Activated T-cell treated with anti-CD3 and anti-CD28 coated beads for 4 hours (primary cell): ENCODE data around the gene ZNF718.
"Not testable (repeated sequence)": the region's sequence is repeated elsewhere in the genome, so short reads cannot be mapped to it uniquely, and the experiment has no call there.

ENCODE experiments used
- DNase-seq: peaks from one replicate; pipeline ENCODE4 v3.0.0-alpha.2; 2020

The ZNF718 gene

DNA sequence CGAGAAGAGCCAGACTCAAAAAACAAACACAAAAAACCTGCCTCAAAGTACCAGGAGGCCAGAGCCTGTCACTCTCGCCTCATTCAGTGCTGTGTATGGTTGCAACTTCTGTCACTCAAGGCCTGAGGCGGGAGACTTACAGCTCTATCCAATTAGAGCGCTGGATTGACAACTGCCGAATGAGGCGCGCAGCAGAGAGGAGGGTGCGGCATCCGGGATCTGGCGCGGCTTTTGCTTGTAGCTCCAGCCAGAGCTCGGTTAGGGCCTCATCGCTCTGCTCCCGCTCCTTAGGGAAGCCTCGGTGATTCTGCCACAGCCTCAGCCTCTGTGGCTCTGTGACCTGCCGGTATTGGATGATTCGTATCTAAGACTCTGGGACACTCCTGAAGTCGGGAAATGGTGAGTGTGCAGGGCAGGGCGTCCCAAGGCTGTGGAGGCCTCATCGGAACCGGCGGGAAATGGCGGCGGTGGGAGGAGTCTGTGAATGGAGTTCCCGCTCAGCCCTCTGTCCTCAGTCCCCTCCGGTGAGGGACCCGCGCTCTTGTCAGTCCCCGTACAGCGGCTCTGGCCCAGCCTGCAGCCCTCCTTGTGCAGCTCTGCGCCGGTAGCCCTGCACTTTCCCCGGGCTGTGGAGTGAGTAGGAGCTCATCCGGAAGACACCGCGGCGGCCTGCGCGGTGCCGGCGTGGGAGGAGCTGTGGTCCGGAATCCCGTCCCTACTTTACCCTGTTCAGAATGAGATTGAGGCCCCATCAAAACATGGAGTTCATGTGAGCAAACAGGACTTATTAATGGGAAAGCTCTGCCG is at the start of gene ZNF718:
Gene ZNF718 (plus strand): TSS at position 227 of the 807 bp plus-strand sequence. CDS start 170 bp downstream, at position 397.
- DNase-seq: peak; percentile 90

DNA sequence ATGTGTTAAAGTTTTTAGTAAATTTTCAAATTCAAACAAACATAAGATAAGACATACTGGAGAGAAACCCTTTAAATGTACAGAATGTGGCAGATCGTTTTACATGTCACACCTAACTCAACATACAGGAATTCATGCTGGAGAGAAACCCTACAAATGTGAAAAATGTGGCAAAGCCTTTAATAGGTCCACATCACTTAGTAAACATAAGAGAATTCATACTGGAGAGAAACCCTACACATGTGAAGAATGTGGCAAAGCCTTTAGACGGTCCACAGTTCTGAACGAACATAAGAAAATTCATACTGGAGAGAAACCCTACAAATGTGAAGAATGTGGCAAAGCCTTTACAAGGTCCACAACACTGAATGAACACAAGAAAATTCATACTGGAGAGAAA is 38.4 kb upstream of the ZNF718 start:
- no peak for DNase-seq

DNA sequence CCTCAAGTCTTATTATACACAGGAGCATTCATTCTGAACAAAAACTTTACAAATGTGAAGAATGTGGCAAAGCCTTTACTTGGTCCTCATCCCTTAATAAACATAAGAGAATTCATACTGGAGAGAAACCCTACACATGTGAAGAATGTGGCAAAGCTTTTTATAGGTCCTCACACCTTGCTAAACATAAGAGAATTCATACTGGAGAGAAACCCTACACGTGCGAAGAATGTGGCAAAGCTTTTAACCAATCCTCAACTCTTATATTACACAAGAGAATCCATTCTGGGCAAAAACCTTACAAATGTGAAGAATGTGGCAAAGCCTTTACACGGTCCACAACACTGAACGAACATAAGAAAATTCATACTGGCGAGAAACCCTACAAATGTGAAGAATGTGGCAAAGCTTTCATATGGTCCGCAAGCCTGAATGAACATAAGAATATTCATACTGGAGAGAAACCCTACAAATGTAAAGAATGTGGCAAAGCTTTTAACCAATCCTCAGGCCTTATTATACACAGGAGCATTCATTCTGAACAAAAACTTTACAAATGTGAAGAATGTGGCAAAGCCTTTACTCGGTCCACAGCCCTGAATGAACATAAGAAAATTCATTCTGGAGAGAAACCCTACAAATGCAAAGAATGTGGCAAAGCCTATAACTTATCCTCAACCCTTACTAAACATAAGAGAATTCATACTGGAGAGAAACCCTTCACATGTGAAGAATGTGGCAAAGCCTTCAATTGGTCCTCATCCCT is 37.6 kb upstream of the ZNF718 start:
- not testable (repeated sequence) for DNase-seq

DNA sequence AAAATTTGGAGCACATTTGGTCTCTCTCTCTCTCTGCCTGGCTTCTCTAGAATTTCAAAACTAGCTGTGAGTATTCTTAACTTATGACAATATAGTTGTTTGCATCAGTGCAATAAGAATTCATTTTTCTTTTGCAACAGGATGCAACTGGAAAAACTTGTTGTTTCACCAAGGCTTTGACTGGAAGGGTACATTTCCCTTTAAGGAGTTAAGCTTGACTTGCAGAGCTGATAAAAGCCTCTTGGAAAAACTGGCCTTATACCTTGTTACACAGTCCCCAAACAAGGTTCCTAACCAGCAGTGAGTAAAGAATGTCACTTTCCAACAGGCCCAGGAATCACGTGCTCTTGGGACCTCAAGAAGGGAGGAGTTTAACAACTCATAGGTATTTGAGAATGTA is 25.9 kb upstream of the ZNF718 start:
- DNase-seq: no peak

DNA sequence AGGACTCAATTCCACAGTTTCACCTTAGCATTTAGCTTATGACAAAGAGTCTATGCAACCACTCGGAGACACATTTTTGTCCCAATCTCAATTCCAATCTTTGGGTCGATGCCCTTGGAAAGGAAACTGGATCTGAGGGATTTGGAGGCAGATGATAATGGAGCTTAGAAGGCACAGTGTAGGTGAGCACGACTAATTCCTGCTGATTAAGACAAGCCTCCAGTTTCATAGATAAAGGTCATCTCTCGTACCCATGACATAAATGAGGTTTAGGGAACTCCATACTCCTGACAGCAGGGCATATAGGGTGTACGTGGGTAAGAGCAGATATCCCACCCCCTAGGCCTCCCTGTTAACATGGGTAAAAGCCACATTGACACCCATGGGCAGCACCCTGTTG is 24.4 kb upstream of the ZNF718 start:
- no peak for DNase-seq

DNA sequence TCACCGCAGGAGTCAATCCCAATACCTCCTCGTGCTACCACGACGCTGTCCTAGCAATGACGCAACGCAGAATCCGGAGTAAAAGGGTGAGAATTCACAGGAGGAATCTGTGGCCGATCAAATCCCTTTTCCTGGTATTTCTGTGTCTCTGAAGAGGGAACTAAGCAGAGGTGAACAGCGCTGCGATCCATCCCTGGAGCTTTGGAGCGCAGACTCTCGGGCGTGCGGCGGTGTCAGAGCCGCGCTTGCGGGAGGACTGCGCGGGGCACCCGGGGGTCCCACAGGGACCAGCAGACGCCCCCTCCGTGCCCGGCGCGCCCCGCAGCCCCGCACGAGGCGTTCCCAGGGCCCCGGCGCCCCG is 17.2 kb upstream of the ZNF718 start:
- DNase-seq: no peak

DNA sequence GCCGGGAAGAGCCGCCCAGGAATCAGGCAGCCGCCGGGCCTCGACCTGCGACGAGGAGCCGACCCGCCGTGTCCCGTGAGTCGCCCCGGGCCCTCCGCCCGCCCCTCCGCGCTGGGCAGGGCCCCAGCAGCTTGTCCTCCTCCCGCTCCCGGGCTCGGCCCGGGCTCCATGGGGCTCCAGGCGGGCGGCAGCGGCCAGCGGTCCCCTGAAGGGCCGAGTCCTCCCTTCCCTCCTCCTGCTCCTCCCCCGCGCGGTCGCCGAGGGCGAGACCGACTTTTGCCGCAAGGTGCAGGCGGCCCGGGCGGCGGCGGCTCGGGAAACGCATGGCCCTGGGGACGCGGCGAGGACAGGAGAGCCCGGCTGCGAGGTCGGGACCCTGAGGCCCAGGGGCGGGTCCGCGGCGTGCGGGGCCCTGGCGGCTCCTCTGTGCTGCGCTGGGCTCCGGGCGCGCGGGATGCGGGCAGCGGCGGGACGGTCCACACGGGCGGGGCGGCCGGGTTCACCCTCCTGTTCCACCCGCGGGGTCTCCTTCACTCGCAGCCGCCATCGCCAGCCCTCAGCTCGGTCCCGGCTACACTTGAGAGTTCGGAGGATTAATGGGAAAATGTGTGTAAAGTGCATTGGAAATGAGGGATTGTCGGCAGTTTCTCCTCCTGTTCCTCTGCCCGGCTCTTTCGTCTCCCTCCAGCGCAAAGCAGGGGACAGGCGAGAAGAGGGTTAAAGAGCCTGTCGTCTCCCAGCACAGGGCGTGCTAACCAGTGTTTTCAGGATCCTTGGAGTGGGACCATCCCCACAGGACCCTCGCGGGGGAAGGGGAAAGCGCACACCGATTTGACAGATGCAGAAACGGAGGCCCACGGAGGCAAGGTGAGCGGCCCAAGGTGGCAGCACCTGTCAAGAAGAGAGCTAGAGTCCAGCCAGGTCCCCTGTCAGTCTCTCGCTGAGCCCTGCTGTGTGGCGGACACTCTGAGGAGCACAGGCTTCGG is 16.6 kb upstream of the ZNF718 start:
- no peak for DNase-seq

DNA sequence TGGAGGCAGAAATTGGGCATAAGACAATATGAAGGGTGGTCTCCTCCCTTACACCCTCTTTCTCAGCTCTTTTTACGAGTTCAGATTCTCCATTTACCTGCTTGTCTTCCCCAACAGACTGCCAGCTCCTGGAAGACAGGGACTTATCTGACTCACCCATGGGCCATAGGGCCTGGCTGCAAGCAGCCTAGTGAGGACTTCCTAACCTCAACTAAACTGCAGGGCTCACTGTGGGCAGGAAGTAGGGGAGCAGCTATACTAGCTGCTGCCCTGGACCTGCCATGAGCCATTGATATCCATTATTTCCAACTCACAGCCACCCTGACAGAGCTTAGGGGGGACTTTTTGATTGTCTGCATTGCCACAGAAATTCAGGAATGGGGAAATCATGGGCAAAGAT is 11.5 kb upstream of the ZNF718 start:
- DNase-seq: no peak

DNA sequence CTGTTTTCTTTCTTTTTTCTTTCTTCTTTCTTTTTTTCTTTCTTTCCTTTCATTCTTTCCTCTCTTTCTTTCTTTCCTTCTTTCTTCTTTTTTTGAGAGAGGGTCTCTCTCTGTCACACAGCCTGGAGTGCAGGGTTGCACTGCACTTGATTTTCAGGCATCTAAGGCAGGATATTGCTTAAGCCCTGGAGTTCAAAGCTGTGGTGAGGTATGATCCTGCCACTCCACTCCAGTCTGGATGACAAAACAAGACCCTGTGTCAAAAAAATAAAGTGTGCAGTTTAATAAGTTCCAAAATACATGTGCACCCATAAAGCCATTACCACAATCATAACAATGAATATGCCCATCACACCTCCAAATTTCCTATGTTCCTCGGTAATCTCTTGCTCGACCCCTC is 10.6 kb upstream of the ZNF718 start:
- no peak for DNase-seq

DNA sequence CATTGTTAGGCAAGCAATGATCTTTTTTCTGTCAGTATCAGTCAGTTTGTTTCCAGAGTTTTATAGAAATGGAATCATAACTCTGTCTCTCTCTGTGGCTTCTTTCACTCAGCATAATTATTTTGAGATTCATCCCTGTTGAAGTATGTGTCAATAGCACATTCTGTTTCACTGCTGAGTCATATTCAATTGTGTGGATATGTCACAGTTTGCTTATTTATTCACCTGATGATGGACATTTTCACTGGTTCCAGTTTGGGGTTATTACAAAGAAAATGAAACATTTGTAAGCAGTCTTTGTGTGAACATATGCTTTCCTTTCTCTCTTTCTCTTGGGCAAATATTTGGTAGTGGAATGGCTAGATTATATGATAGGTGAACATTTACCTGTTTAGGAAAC is 10.2 kb upstream of the ZNF718 start:
- no peak for DNase-seq

DNA sequence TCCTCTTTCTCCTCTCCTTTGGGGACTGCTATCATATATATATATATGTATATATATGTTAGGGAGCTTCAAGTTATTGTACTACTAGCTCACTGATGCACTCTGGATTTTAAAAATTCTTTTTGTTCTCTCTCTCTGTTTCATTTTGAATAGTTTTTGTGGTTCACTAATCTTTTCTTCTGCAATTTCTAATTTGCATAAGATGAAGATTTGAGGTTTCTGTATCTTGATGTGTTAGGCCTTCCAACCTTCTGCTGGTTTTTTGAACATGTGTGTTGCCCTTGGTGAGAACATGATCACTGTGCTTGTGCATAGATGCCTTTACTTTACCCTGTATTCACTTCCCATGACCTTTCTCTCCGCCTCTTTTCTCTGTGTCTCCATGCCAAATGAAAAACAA is 7.8 kb upstream of the ZNF718 start:
- DNase-seq: no peak

DNA sequence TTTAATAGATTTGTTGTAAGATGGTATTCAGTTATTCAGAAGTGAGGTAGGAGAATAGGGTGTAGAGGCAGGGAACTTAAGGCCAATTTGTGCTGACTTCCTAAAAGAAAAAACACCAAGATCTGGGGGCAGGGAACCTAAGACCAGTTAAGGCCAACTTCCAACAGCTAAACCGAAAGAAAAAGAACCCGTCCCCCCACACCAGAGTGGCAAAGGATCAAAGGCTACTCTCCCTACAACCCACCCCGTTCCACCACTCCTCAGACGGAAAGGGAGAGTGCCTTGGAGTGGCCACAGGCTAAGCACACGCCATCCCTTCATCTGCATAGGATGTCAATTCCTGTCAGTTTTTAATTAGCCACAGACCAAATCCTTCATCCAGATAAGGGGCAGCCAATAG is 3.7 kb upstream of the ZNF718 start:
- DNase-seq: no peak

DNA sequence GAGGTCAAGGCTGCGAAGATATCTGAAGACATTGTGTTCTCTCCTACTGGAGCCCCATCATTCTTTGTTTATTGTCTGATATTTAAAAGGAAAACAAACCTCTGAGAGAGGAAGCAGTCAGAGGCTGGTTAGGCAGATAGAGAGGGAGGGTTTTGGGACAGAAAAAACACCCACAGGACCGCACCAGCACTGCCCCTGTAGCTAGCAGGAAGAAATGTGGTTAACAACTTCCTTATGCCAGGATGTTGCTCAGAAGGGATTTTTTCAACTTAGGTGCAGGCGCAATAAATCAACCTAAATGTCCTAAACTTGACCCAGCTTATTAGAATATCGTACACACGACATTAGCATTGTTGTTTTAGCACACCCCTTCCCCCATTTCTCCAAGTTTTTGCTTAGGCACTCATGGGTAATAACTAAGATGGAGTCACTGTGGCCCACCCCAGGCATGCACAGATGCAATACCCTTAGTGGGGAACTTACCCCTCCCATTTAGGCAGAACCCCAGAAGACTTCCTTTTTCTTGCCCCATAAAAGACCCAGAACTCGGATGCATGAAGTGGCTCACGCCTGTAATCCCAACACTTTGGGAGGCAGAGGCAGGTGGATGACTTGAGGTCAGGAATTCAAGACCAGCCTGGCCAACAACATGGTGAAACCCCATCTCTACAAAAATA is 2.8 kb upstream of the ZNF718 start:
- no peak for DNase-seq

DNA sequence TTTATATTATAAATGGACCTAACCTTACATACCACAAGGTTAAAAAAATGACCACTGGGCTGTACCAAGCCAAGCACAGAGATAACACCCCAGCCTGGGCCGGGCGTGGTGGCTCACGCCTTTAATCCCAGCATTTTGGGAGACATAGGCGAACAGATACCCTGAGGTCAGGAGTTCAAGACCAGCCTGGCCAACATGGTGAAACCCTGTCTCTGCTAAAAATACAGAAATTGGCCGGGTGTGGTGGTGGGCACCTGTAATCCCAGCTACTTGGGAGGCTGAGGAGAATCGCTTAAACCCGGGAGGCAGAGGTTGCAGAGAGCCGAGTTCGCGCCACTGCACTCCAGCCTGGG is 403 bp upstream of the ZNF718 start:
- DNase-seq: not testable (repeated sequence)

DNA sequence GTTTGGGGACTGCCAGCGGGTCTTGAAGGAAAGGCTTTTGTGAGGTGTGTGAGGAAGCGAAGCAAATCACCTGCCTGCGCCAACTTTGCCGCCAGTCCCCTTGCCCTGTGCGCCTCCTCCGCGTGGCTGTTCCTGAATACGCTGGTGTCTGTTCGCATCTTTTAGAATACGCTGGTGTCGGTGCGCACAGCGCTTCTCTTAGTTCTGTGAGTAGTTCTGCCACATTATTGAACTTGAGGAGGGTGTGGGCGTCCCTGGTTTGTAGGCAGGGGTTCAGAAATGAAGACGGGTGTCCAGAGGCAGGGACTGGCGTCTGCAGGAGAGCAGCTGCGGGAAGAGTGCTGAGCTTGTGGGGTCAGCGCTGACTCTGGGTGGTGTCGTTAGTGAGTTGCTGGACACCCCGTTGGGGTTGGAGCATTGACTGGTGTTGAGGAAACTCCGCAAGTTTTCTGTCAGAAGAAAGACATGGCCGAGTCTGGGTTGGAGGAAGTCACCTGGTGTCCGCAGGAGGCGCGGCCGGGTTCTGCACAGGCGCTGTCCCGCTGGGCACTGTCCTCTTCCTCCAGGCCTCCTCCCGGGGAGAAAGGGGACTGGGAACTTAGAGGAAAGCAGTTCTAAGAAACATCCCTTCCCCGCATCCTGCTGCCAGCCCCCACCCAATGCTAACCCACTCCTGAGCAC is 930 bp downstream of the ZNF718 start:
- peak; percentile 39 for DNase-seq

DNA sequence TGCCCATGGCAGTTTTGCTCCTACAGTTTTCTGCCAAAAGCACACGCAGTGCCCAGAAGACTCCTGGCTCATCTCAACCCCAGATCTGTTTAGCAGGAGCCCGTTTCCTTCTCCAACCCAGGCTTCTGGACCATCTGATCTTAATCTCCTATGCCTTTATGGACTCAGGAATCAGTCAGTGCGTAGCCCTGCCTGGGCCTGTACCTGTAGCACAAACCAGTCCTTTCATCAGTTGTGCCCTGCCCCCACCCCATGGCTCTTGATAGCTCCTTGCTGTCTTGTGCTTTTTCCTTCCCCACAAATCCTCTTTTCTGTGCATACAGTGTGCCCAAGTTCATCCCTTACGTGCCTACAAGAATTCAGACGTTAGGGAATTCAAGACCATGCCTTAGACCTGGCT is 1.5 kb downstream of the ZNF718 start:
- no peak for DNase-seq

DNA sequence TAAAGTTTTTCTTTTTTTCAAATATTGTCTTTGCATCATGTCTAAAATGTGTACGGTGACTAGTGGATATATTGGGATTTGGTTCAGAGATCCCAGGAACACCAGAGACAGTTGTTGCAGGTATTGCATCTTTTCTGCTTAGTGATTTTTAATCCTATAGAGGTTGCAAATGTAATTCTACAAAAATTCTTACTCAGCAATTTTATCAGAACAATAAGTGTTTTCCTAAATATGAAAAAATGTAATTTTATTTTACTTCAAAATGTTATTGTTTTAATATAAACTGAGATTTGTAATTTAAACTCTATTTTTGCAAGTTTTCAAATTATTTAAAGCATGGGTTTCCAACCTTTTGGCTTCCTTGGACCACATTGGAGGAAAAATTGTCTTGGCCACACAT is 8.2 kb downstream of the ZNF718 start:
- no peak for DNase-seq

DNA sequence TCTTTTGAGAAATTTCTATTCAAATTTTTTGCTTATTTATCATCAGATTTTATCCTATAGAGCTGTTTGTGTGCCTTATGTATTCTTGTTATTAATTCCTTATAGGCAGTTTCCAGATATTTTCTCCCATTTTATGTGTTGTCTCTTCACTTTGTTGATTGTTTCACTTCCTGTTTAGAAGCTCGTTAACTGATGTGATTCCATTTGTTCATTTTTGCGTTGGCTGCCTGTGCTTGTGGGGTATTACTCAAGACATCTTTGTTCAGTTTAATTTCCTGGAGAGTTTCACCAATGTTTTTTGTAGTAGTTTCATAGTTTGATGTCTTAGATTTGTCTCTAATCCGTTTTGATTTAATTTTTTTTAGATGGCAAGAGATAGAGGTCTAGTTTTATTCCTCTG is 14.6 kb downstream of the ZNF718 start:
- no peak for DNase-seq

DNA sequence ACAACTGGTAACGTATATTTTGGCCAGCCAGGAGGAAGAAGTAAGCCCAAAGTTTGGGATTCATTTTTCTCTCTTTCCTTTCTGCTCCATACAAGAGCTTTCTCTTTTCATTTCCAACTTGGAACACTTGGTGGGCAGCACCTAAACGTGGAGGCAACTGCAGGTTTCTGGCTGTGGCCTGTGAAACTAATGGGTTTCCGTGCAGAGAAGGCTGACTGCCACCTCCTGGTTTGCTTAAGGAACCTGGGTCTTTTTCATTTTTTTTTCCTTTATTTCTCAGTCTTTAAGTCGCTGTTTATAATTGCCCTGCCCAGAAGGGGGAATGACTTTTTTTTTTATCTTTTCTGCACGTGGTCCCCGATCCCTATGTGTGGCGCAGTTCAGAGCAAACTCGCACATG is 15.4 kb downstream of the ZNF718 start:
- no peak for DNase-seq

DNA sequence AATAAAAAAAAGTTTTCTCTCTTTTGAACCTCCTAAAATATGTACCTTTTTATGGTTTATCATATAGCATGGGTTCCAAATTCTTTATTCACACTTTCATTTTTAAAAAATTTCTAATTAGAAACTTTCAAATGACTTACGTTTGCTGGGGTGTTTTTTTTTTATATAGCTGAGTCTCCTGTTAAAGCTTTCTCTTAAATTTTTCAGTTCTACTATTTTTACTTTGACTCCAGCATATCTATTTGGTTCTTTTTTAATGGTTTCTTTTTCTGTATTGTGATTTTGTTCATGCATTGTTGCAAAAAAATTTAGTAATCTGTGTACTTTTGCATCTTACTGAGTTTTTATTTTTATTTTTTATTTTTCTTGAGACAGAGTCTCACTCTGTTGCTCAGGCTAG is 22.3 kb downstream of the ZNF718 start:
- no peak for DNase-seq

DNA sequence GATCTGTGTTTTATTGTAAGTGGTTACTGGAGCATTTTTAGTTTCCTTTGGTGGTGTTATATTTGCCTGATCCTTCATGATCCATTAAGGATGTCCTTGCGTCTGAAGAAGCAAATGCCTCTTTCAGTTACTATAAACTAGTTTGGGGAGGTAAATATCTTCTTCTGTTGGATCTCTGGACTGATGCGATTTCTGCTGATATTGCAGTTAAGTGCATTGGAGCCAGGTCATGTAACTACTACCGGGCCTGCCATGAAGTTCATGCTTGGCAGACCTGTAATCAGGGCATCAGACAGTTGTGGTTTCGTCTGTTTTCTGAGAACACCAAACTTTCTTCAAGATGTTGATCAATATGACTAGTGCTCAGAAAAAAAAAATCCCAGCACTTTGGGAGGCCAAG is 22.9 kb downstream of the ZNF718 start:
- DNase-seq: no peak
